AG04450 (cell line): ENCODE data around the gene LHFPL2. TPM values are rescaled to one million over a fixed set of nuclear protein-coding genes. Genes with fewer than 3 reads are reported as not detected.

Experiments used
- CTCF ChIA-PET: fragments of 300-600, 350-600 bp; formaldehyde crosslinking; extraction: SDS; loops from one replicate; lab custom pipeline; 2022; ENCODE audit warnings: antibody characterized with exemption, inconsistent platforms; lab: Charles Lee
- POLR2A ChIA-PET: fragments of 350-600 bp; formaldehyde crosslinking; extraction: SDS; loops from one replicate; lab custom pipeline; 2021; ENCODE audit warnings: antibody characterized with exemption, inconsistent platforms; lab: Yijun Ruan, JAX
- DNase-seq: peaks from one replicate; pipeline ENCODE4 v3.0.0-alpha.2; 2011; ENCODE audit warnings: low read depth, low spot score
- H3K27ac ChIP-seq: one replicate; pipeline ENCODE4 v1.5.1; 2012; ENCODE audit warnings: low read depth, low read length, control low read depth
- H3K27me3 ChIP-seq: one replicate; pipeline ENCODE4 v1.6.0; 2012; ENCODE audit warnings: low read length; ENCODE audit not compliant: control insufficient read depth, insufficient read depth
- H3K4me3 ChIP-seq: 2 replicates; pipeline ENCODE4 v1.5.1; 2011; ENCODE audit warnings: mild to moderate bottlenecking, low read depth, low read length, control low read depth
- H3K9me3 ChIP-seq: 2 replicates; pipeline ENCODE4 v1.5.1; 2012; ENCODE audit warnings: low read length; ENCODE audit not compliant: control insufficient read depth, insufficient read depth
- CTCF ChIP-seq: IDR thresholded peaks from 2 replicates; pipeline ENCODE4 v1.5.1; 2011; ENCODE audit warnings: low read depth, low read length, control low read depth, inconsistent platforms
- polyA plus RNA-seq: library from polyadenylated mRNA; depleted of rRNA; stranded (reverse); fragments of >200 nt; gene quantifications from 2 replicates; pipeline ENCODE4 v1.2.3, GENCODE V29; 2011

Gene LHFPL2
- polyA plus RNA-seq, 1 experiment, result 20.1 TPM

- ChIA-PET POLR2A (no interaction called here), CTCF (no interaction called here)
- Histone ChIP-seq H3K9me3 (no peaks in the 10 kb centered on the region), H3K27me3 (no peaks in the 10 kb centered on the region), H3K4me3 (no peak overlapping the region), H3K27ac (no peak overlapping the region)
- DNase-seq, result no peak
- TF ChIP-seq CTCF, result no peak
Measured at GRCh38 chr5:78492650-78493049, 155.9 kb downstream of the LHFPL2 start.

- no peak for DNase-seq
- TF ChIP-seq CTCF, result no peak
- Histone ChIP-seq H3K27ac (no peak overlapping the region), H3K4me3 (no peak overlapping the region), H3K9me3 (no peaks in the 10 kb centered on the region), H3K27me3 (no peaks in the 10 kb centered on the region)
- ChIA-PET CTCF (no interaction called here), POLR2A (no interaction called here)
Measured at GRCh38 chr5:78492224-78492623, 156.3 kb downstream of the LHFPL2 start.

- Histone ChIP-seq H3K4me3 (no peak overlapping the region), H3K27me3 (no peaks in the 10 kb centered on the region), H3K9me3 (no peaks in the 10 kb centered on the region), H3K27ac (no peak overlapping the region)
- TF ChIP-seq CTCF, result no peak
- ChIA-PET CTCF (interaction anchor here (0.7 kb wide), 1 partner anchor 8 kb away, joined by 3 read pairs; no protein-coding TSS in a partner anchor), POLR2A (interaction anchor here (0.9 kb wide), 1 partner anchor 14 kb away, joined by 3 read pairs; no protein-coding TSS in a partner anchor)
- DNase-seq, result no peak
Measured at GRCh38 chr5:78490709-78491485, 157.7 kb downstream of the LHFPL2 start.

- DNase-seq, result no peak
- TF ChIP-seq CTCF, result no peak
- ChIA-PET CTCF (no interaction called here), POLR2A (no interaction called here)
- no peak overlapping the region for H3K27ac ChIP-seq
- H3K27me3 ChIP-seq, result no peaks in the 10 kb centered on the region
- H3K9me3 ChIP-seq, result no peaks in the 10 kb centered on the region
- no peak overlapping the region for H3K4me3 ChIP-seq
Measured at GRCh38 chr5:78487846-78488245, 160.7 kb downstream of the LHFPL2 start.

- H3K27me3 ChIP-seq, result no peaks in the 10 kb centered on the region
- no peaks in the 10 kb centered on the region for H3K9me3 ChIP-seq
- no peak for DNase-seq
- POLR2A ChIA-PET, result no interaction called here
- no peak overlapping the region for H3K4me3 ChIP-seq
- no peak overlapping the region for H3K27ac ChIP-seq
- no peak for TF ChIP-seq CTCF
- CTCF ChIA-PET, result interaction anchor here (1.0 kb wide), 1 partner anchor 19 kb away, joined by 4 read pairs; no protein-coding TSS in a partner anchor
Measured at GRCh38 chr5:78486218-78486617, 162.4 kb downstream of the LHFPL2 start.
